PC-9 (cell line): ENCODE measurements around the gene GJC1.

Experiments used
- CTCF ChIP-seq: fragments of 200-600 bp; sonication (generic); conservative IDR thresholded peaks from 2 replicates; pipeline ENCODE4 v1.6.1; 2017; ENCODE audit warnings: mixed run types, antibody characterized with exemption, mild to moderate bottlenecking, moderate library complexity
- EZH2 ChIP-seq: fragments of 200-600 bp; sonication (generic); IDR thresholded peaks from 2 replicates; pipeline ENCODE4 v1.8.0; 2017; ENCODE audit warnings: antibody characterized with exemption, low read depth

- TF ChIP-seq CTCF (no peak), EZH2 (no peak)
Measured at GRCh38 chr17:44775838-44776621, 54.1 kb downstream of the GJC1 start.
